ENCODE measurements around the gene SCARF2. TPM values are rescaled to one million over a fixed set of nuclear protein-coding genes. Genes with fewer than 3 reads are reported as not detected.

SCARF2 gene
- total and polyA plus RNA-seq, 2 of the 8 experiments (the other 6 are each of a cell fraction or from before 2014, with no cell fraction given), result 4.2 to 9.8 TPM

- Histone ChIP-seq H2BK120ac (replicated peaks; ENCODE audit: low read depth, low read length) (no peak overlapping the region), H2BK12ac (ENCODE audit: low read depth, low read length) (no peak overlapping the region), H2AFZ (ENCODE audit: low read length) (no peak overlapping the region), H3K4me1 (replicated peaks in 1 of 4; ENCODE audit: control insufficient read depth in 3 of 4, insufficient read depth in 4 of 4, low read length in 3 of 4) (no peaks in the 10 kb centered on the region), H3K23ac (ENCODE audit: insufficient read length) (no peak overlapping the region), H3K9me3 (ENCODE audit: insufficient read depth in 2 of 2, low read depth in 1 of 2, low read length in 1 of 2) (no peaks in the 10 kb centered on the region), H3K79me2 (ENCODE audit: control insufficient read depth in 1 of 2, insufficient read depth in 2 of 2, low read length in 2 of 2) (peaks cover 0 to 32% of the 10 kb centered on the region in 2 experiments; a peak in 3 of 4 replicates), H3K27ac (ENCODE audit: low read depth, low read length) (no peak overlapping the region), H3K79me1 (ENCODE audit: low read depth, low read length) (peaks cover 13% of the 10 kb centered on the region), H3K56ac (replicated peaks; ENCODE audit: insufficient read length, low read depth, low read length) (no peak overlapping the region), H4K91ac (replicated peaks; ENCODE audit: insufficient read length, low read length) (no peak overlapping the region), H3K4me2 (ENCODE audit: insufficient read depth in 1 of 2, low read depth in 2 of 2, low read length in 2 of 2) (no peak overlapping the region), H2AK5ac (ENCODE audit: low read depth, low read length) (no peak overlapping the region), H4K5ac (ENCODE audit: insufficient read length, low read depth, low read length) (no peak overlapping the region), H2BK5ac (ENCODE audit: low read depth, low read length) (no peak overlapping the region), H3K18ac (ENCODE audit: extremely low read depth, low read length) (no peak overlapping the region), H3K4me3 (ENCODE audit: extremely low read depth in 1 of 4, insufficient read depth in 2 of 4, low read depth in 3 of 4, low read length in 4 of 4) (no peak overlapping the region), H2BK20ac (ENCODE audit: low read length) (no peak overlapping the region), H3K27me3 (replicated peaks in 1 of 4; ENCODE audit: control insufficient read depth in 3 of 4, extremely low read depth in 1 of 4, insufficient read depth in 3 of 4, low read length in 3 of 4) (no peaks in the 10 kb centered on the region), H4K20me1 (replicated peaks in 1 of 2; ENCODE audit: control insufficient read depth in 1 of 2, insufficient read depth in 2 of 2, low read length in 2 of 2) (peaks cover 2 to 26% of the 10 kb centered on the region in 2 experiments), H3K14ac (ENCODE audit: insufficient read length) (no peak overlapping the region), H4K8ac (ENCODE audit: extremely low read depth, insufficient read depth, low read length) (no peak overlapping the region), H3K36me3 (ENCODE audit: control insufficient read depth in 2 of 4, insufficient read depth in 4 of 4, low read length in 3 of 4) (peaks cover 0 to 13% (median 5%) of the 10 kb centered on the region in 4 experiments; a peak in 6 of 8 replicates), H3K4ac (replicated peaks; ENCODE audit: insufficient read length, low read depth, low read length) (no peak overlapping the region), H3K9ac (replicated peaks in 1 of 4; ENCODE audit: extremely low read depth in 1 of 4, low read depth in 3 of 4, low read length in 3 of 4) (no peak overlapping the region), H2BK15ac (ENCODE audit: low read length) (no peak overlapping the region), H3K23me2 (ENCODE audit: low read depth, low read length) (no peaks in the 10 kb centered on the region)
- ChIA-PET POLR2A (ENCODE audit: partially characterized antibody) (no interaction called here), CTCF (ENCODE audit: partially characterized antibody) (interaction anchor here (0.6 kb wide), 1 partner anchor 502 kb away, joined by 3 read pairs; no protein-coding TSS in a partner anchor)
- FAIRE-seq (no peak), DNase-seq (ENCODE audit: low read depth in 1 of 2, low spot score in 2 of 2) (no peak)
- 82% methylated on average over 11 of the region's 13 CpGs; no CpG with 5 or more reads in 1 of the 2 experiments for WGBS, 2 experiments (ENCODE audit: extremely low coverage in 1 of 2, insufficient coverage in 1 of 2, insufficient read length in 1 of 2, insufficient replicate concordance in 2 of 2, low coverage in 1 of 2, low lambda C conversion rate in 2 of 2, missing lambda C conversion rate in 1 of 2)
- TF ChIP-seq CTBP2 (IDR thresholded peaks at IDR 0.05; ENCODE audit: borderline replicate concordance, insufficient read depth, insufficient read length, low read length), result no peak
- no peak for TF ChIP-seq RXRA (IDR thresholded peaks at IDR 0.05; ENCODE audit: insufficient read depth, low read depth, low read length)
- TF ChIP-seq SIN3A (conservative IDR thresholded peaks at IDR 0.05 in 1 of 2, IDR thresholded peaks at IDR 0.05 in 1 of 2; ENCODE audit: low read depth in 1 of 2, low read length in 2 of 2), result no peak
- no peak for TF ChIP-seq SUZ12 (IDR thresholded peaks at IDR 0.05; ENCODE audit: low read length)
These were observed 36.1 kb downstream of the SCARF2 start for GRCh38 chr22:20401376-20402014.
